HFFc6 (cell line): Measurements from ENCODE around the gene GALNT17. TPM values are rescaled to one million over a fixed set of nuclear protein-coding genes. Genes with fewer than 3 reads are reported as not detected.
"Not testable (repeated sequence)": the region's sequence is repeated elsewhere in the genome, so short reads cannot be mapped to it uniquely, and the experiment has no call there.

ENCODE experiments used
- DNase-seq: peaks from one replicate; pipeline ENCODE4 v3.0.0-alpha.2; 2018
- H3K27ac Mint-ChIP-seq: 2 replicates; pipeline ENCODE4 v1.8.0; 2020; ENCODE audit warnings: mild to moderate bottlenecking, mixed read lengths
- H3K27me3 Mint-ChIP-seq: 2 replicates; pipeline ENCODE4 v1.8.0; 2021; ENCODE audit warnings: mild to moderate bottlenecking, moderate library complexity, mixed read lengths; ENCODE audit not compliant: insufficient read depth
- H3K36me3 Mint-ChIP-seq: 2 replicates; pipeline ENCODE4 v1.8.0; 2021; ENCODE audit warnings: low read depth, mixed read lengths
- H3K4me1 Mint-ChIP-seq: 2 replicates; pipeline ENCODE4 v1.8.0; 2020; ENCODE audit warnings: low read depth, mixed read lengths
- H3K4me3 Mint-ChIP-seq: 2 replicates; pipeline ENCODE4 v1.8.0; 2020; ENCODE audit warnings: mild to moderate bottlenecking, moderate library complexity, mixed read lengths
- H3K9me3 Mint-ChIP-seq: 2 replicates; pipeline ENCODE4 v1.8.0; 2020; ENCODE audit warnings: mild to moderate bottlenecking, mixed read lengths
- CTCF ChIP-seq: fragments of 200-600 bp; sonication (generic); IDR thresholded peaks from 2 replicates; pipeline ENCODE4 v1.5.0; 2021; ENCODE audit warnings: antibody characterized with exemption, mild to moderate bottlenecking
- total RNA-seq, 6 experiments: library from RNA; stranded (reverse); fragmentation: NEBNext Ultra II Directional; extraction: Animal tissue kit (Norgen Biotek cat#: 25700); gene quantifications; 2 replicates in 1 of 6; 3 replicates in 5 of 6; pipeline ENCODE4 v1.2.3, GENCODE V29; 2021

The GALNT17 gene
- total RNA-seq, 6 experiments from 2014 or later, result not detected

GRCh38 chr7:71261066-71261465 lies 129.1 kb downstream of the GALNT17 start:
- TF ChIP-seq CTCF, result no peak
- no peak for DNase-seq
- Mint-ChIP-seq H3K27ac (no peak overlapping the region), H3K4me1 (no peaks in the 10 kb centered on the region), H3K36me3 (peaks cover 12% of the 10 kb centered on the region), H3K27me3 (no peaks in the 10 kb centered on the region; the same call in 1 of the 2 replicates), H3K4me3 (no peak overlapping the region), H3K9me3 (peaks cover 62% of the 10 kb centered on the region)

- DNase-seq, H3K4me1 Mint-ChIP-seq, H3K27me3 Mint-ChIP-seq, H3K27ac Mint-ChIP-seq, H3K4me3 Mint-ChIP-seq: not testable (repeated sequence)
- H3K9me3 Mint-ChIP-seq, result peaks cover 61% of the 10 kb centered on the region
- peaks cover 12% of the 10 kb centered on the region for H3K36me3 Mint-ChIP-seq
Measured at GRCh38 chr7:71262834-71263233, 130.9 kb downstream of the GALNT17 start.

- no peak overlapping the region for H3K27ac Mint-ChIP-seq
- peaks cover 55% of the 10 kb centered on the region for H3K9me3 Mint-ChIP-seq
- TF ChIP-seq CTCF, result no peak
- peaks cover 6% of the 10 kb centered on the region; the same call in 1 of the 2 replicates for H3K36me3 Mint-ChIP-seq
- H3K4me3 Mint-ChIP-seq, result no peak overlapping the region
- no peaks in the 10 kb centered on the region; the same call in 1 of the 2 replicates for H3K27me3 Mint-ChIP-seq
- no peaks in the 10 kb centered on the region for H3K4me1 Mint-ChIP-seq
- DNase-seq, result no peak
Measured at GRCh38 chr7:71264005-71264404, 132.1 kb downstream of the GALNT17 start.

GRCh38 chr7:71266912-71267311 lies 135.0 kb downstream of the GALNT17 start:
- peaks cover under 1% of the 10 kb centered on the region; the same call in 1 of the 2 replicates for H3K36me3 Mint-ChIP-seq
- no peak overlapping the region for H3K27ac Mint-ChIP-seq
- no peak for DNase-seq
- no peak for TF ChIP-seq CTCF
- peaks cover 60% of the 10 kb centered on the region for H3K9me3 Mint-ChIP-seq
- no peak overlapping the region for H3K4me3 Mint-ChIP-seq
- no peaks in the 10 kb centered on the region for H3K4me1 Mint-ChIP-seq
- H3K27me3 Mint-ChIP-seq, result no peaks in the 10 kb centered on the region

- TF ChIP-seq CTCF, result no peak
- H3K27me3 Mint-ChIP-seq, result no peaks in the 10 kb centered on the region
- no peak overlapping the region for H3K27ac Mint-ChIP-seq
- DNase-seq, result no peak
- no peaks in the 10 kb centered on the region for H3K4me1 Mint-ChIP-seq
- H3K36me3 Mint-ChIP-seq, result no peaks in the 10 kb centered on the region
- H3K9me3 Mint-ChIP-seq, result peaks cover 68% of the 10 kb centered on the region
- no peak overlapping the region for H3K4me3 Mint-ChIP-seq
Measured at GRCh38 chr7:71267734-71268469, 136.0 kb downstream of the GALNT17 start.

- H3K36me3 Mint-ChIP-seq, result no peaks in the 10 kb centered on the region; the same call in 1 of the 2 replicates
- no peak overlapping the region for H3K27ac Mint-ChIP-seq
- DNase-seq, result no peak
- no peaks in the 10 kb centered on the region; the same call in 1 of the 2 replicates for H3K27me3 Mint-ChIP-seq
- no peaks in the 10 kb centered on the region for H3K4me1 Mint-ChIP-seq
- TF ChIP-seq CTCF, result no peak
- peaks cover 56% of the 10 kb centered on the region for H3K9me3 Mint-ChIP-seq
- no peak overlapping the region for H3K4me3 Mint-ChIP-seq
Measured at GRCh38 chr7:71270558-71270957, 138.6 kb downstream of the GALNT17 start.
